DOHH2 (cell line): ENCODE data around the gene NEURL1.
"Not testable (repeated sequence)": the region's sequence is repeated elsewhere in the genome, so short reads cannot be mapped to it uniquely, and the experiment has no call there.

Experiments
- H3F3A ChIP-seq: fragments of 200-600 bp; sonication (generic), shearing (Covaris generic); 2 replicates; pipeline ENCODE4 v1.6.0; 2016; ENCODE audit warnings: antibody characterized with exemption, mild to moderate bottlenecking; ENCODE audit not compliant: control insufficient read depth, insufficient read depth
- H3K27ac ChIP-seq: fragments of 200-600 bp; sonication (generic); 2 replicates; pipeline ENCODE4 v1.5.1; 2014; ENCODE audit warnings: low read depth, mild to moderate bottlenecking, low read length, moderate library complexity
- H3K27me3 ChIP-seq: fragments of 200-600 bp; sonication (generic); 2 replicates; pipeline ENCODE4 v1.6.1; 2014; ENCODE audit warnings: mild to moderate bottlenecking, low read length, mixed read lengths; ENCODE audit not compliant: control insufficient read depth
- H3K36me3 ChIP-seq: fragments of 200-600 bp; sonication (generic); 2 replicates; pipeline ENCODE4 v1.6.1; 2014; ENCODE audit warnings: mild to moderate bottlenecking, low read length, moderate library complexity, mixed read lengths; ENCODE audit not compliant: control insufficient read depth
- H3K4me1 ChIP-seq: fragments of 200-600 bp; sonication (generic); 2 replicates; pipeline ENCODE4 v1.6.1; 2014; ENCODE audit warnings: mild to moderate bottlenecking, low read length, mixed read lengths; ENCODE audit not compliant: control insufficient read depth
- H3K4me2 ChIP-seq: fragments of 200-600 bp; sonication (generic); 2 replicates; pipeline ENCODE4 v1.6.0; 2014; ENCODE audit warnings: mild to moderate bottlenecking, low read length, moderate library complexity
- H3K4me3 ChIP-seq: fragments of 200-600 bp; sonication (generic); 2 replicates; pipeline ENCODE4 v1.5.1; 2014; ENCODE audit warnings: mild to moderate bottlenecking, low read length, mixed read lengths
- H3K79me2 ChIP-seq: fragments of 200-600 bp; sonication (generic); 2 replicates; pipeline ENCODE4 v1.6.1; 2014; ENCODE audit warnings: mild to moderate bottlenecking, low read length, mixed read lengths; ENCODE audit not compliant: control insufficient read depth
- H3K9me2 ChIP-seq: fragments of 200-600 bp; sonication (generic); replicated peaks from 2 replicates; pipeline ENCODE4 v1.6.1; 2014; ENCODE audit warnings: mild to moderate bottlenecking, low read length, mixed read lengths; ENCODE audit not compliant: control insufficient read depth
- H3K9me3 ChIP-seq: fragments of 200-600 bp; sonication (generic); 2 replicates; pipeline ENCODE4 v1.6.1; 2014; ENCODE audit warnings: antibody characterized with exemption, low read length, mixed read lengths; ENCODE audit not compliant: control insufficient read depth, insufficient read depth
- H4K20me1 ChIP-seq: fragments of 200-600 bp; sonication (generic); 2 replicates; pipeline ENCODE4 v1.6.0; 2014; ENCODE audit warnings: low read depth, mild to moderate bottlenecking, antibody characterized with exemption, low read length, moderate library complexity; ENCODE audit not compliant: control insufficient read depth, insufficient read depth
- EZH2phosphoT487 ChIP-seq: fragments of 200-600 bp; sonication (generic); IDR thresholded peaks from 2 replicates; pipeline ENCODE4 v1.6.1; 2017; ENCODE audit warnings: borderline replicate concordance, mild to moderate bottlenecking, antibody characterized with exemption, low read length, moderate library complexity, mixed read lengths
- TF ChIP-seq, protein P1 (sequence below): fragments of 200-600 bp; sonication (generic); IDR thresholded peaks from one replicate; pipeline ENCODE4 v1.5.1; 2014; ENCODE audit warnings: antibody characterized with exemption, mild to moderate bottlenecking, low read depth, low read length; ENCODE audit not compliant: poor library complexity, severe bottlenecking

The NEURL1 gene

GRCh38 chr10:103479135-103479534 is 14.4 kb upstream of the NEURL1 start, which contains the start of gene CALHM3:
Gene CALHM3, minus strand, starts transcription at chr10:103479240. Its CDS starts 208 bp downstream, at chr10:103479032.
- peaks cover 26% of the 10 kb centered on the region for H3K4me1 ChIP-seq
- H3K9me2 ChIP-seq = no peaks in the 10 kb centered on the region
- H3K4me3 ChIP-seq = no peak within 1 kb of the TSS
- no peaks in the 10 kb centered on the region for H3K27me3 ChIP-seq
- no peak within 1 kb of the TSS for H3K4me2 ChIP-seq
- no peaks in the 10 kb centered on the region for H4K20me1 ChIP-seq
- no peak for TF ChIP-seq EZH2phosphoT487
- TF ChIP-seq, protein P1, sequence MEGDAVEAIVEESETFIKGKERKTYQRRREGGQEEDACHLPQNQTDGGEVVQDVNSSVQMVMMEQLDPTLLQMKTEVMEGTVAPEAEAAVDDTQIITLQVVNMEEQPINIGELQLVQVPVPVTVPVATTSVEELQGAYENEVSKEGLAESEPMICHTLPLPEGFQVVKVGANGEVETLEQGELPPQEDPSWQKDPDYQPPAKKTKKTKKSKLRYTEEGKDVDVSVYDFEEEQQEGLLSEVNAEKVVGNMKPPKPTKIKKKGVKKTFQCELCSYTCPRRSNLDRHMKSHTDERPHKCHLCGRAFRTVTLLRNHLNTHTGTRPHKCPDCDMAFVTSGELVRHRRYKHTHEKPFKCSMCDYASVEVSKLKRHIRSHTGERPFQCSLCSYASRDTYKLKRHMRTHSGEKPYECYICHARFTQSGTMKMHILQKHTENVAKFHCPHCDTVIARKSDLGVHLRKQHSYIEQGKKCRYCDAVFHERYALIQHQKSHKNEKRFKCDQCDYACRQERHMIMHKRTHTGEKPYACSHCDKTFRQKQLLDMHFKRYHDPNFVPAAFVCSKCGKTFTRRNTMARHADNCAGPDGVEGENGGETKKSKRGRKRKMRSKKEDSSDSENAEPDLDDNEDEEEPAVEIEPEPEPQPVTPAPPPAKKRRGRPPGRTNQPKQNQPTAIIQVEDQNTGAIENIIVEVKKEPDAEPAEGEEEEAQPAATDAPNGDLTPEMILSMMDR = no peak
- no peaks in the 10 kb centered on the region for H3K79me2 ChIP-seq
- no peaks in the 10 kb centered on the region for H3K9me3 ChIP-seq
- H3F3A ChIP-seq = peaks cover 4% of the 10 kb centered on the region
- no peaks in the 10 kb centered on the region for H3K36me3 ChIP-seq
- no peak within 1 kb of the TSS for H3K27ac ChIP-seq

GRCh38 chr10:103480521-103480920 is 13.0 kb upstream of the NEURL1 start:
- H4K20me1 ChIP-seq = no peaks in the 10 kb centered on the region
- no peaks in the 10 kb centered on the region for H3K79me2 ChIP-seq
- H3K4me1 ChIP-seq = peaks cover 24% of the 10 kb centered on the region
- H3K27ac ChIP-seq = no peak overlapping the region
- H3K9me2 ChIP-seq = no peaks in the 10 kb centered on the region
- H3F3A ChIP-seq = peaks cover 4% of the 10 kb centered on the region
- no peak for TF ChIP-seq EZH2phosphoT487
- TF ChIP-seq, protein P1 = no peak
- H3K36me3 ChIP-seq = no peaks in the 10 kb centered on the region
- no peak overlapping the region for H3K4me3 ChIP-seq
- H3K4me2 ChIP-seq = no peak overlapping the region
- H3K9me3 ChIP-seq = no peaks in the 10 kb centered on the region
- H3K27me3 ChIP-seq = no peaks in the 10 kb centered on the region

DNA sequence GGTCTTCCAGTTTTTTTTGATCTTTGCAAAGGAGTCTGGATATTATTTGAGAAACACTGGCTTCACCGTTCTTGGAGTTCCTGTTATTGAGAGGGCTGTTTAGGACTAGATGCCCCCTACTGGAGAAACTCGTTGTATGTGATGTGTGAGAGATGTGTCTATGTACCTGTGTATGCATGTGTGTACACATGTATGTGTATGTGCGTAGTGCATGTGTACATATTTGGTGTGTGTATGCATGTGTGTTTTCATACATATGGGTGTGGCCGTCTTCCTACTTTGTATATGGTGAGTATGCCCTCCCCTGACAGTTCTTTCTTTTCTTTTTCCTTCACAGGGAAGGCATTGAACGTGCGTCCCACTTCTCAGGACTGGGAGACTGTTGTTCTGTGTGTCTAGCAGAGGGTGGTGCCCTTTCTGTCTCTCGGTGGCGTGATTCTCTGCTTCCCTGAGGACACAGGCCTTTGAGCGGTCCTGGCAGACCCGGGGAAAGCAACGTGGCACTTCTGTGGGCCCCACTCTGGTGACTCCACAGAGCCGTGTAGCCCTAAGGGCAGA is 11.5 kb upstream of the NEURL1 start:
- Histone ChIP-seq H3K79me2 (no peaks in the 10 kb centered on the region), H3F3A (peaks cover 4% of the 10 kb centered on the region), H4K20me1 (no peaks in the 10 kb centered on the region), H3K27me3 (no peaks in the 10 kb centered on the region), H3K4me3 (no peak overlapping the region), H3K9me3 (no peaks in the 10 kb centered on the region), H3K36me3 (no peaks in the 10 kb centered on the region), H3K27ac (no peak overlapping the region), H3K4me2 (no peak overlapping the region), H3K9me2 (no peaks in the 10 kb centered on the region), H3K4me1 (peaks cover 9% of the 10 kb centered on the region)
- TF ChIP-seq EZH2phosphoT487 = no peak
- TF ChIP-seq, protein P1 = peak; percentile 77

- H3K27ac ChIP-seq, H3K79me2 ChIP-seq, H3K9me2 ChIP-seq, H3K4me3 ChIP-seq, H3F3A ChIP-seq, H3K36me3 ChIP-seq, H4K20me1 ChIP-seq, H3K27me3 ChIP-seq, H3K9me3 ChIP-seq, H3K4me2 ChIP-seq: not testable (repeated sequence)
- H3K4me1 ChIP-seq = peaks cover 15% of the 10 kb centered on the region
Measured at GRCh38 chr10:103486635-103487409, 6.7 kb upstream of the NEURL1 start.
